Measurements from ENCODE around the gene RERE.

DNA sequence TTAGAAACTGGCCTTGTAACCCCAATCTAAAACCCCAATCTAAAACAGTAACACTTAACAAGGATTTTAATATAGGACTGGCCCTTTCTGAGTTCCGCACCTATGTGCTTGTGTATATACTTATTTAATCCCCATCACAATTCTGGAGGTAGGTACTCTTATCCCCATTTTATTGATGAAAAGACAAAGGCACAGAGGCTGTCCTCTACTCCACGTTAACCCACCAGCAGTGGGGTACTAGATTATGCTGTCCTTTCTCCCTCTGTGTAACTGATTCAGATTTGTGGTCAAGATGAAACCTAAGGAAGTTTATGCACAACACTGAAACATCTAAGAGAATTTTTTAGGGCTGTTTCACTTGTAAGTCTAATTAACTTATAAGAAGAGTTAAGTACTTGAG lies 175.3 kb downstream of the RERE start:
- TF ChIP-seq, protein P1, sequence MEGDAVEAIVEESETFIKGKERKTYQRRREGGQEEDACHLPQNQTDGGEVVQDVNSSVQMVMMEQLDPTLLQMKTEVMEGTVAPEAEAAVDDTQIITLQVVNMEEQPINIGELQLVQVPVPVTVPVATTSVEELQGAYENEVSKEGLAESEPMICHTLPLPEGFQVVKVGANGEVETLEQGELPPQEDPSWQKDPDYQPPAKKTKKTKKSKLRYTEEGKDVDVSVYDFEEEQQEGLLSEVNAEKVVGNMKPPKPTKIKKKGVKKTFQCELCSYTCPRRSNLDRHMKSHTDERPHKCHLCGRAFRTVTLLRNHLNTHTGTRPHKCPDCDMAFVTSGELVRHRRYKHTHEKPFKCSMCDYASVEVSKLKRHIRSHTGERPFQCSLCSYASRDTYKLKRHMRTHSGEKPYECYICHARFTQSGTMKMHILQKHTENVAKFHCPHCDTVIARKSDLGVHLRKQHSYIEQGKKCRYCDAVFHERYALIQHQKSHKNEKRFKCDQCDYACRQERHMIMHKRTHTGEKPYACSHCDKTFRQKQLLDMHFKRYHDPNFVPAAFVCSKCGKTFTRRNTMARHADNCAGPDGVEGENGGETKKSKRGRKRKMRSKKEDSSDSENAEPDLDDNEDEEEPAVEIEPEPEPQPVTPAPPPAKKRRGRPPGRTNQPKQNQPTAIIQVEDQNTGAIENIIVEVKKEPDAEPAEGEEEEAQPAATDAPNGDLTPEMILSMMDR (IDR thresholded peaks at IDR 0.05; ENCODE audit: extremely low read depth in 1 of 2, insufficient read depth in 1 of 2, low read depth in 1 of 2, low read length in 2 of 2), result no peak
- TF ChIP-seq POLR2A (IDR thresholded peaks at IDR 0.05; ENCODE audit: low read depth, low read length) (no peak), EZH2 (IDR thresholded peaks at IDR 0.05; ENCODE audit: borderline replicate concordance, low read depth, low read length, severe bottlenecking) (no peak), POLR2AphosphoS5 (IDR thresholded peaks at IDR 0.05; ENCODE audit: insufficient read depth, low read depth, low read length) (no peak), JUN (IDR thresholded peaks at IDR 0.05; ENCODE audit: borderline replicate concordance, insufficient read depth, insufficient read length, low read depth) (no peak), GATA2 (IDR thresholded peaks at IDR 0.05; ENCODE audit: insufficient read depth, insufficient read length, low read depth, low read length) (no peak), FOS (IDR thresholded peaks at IDR 0.05; ENCODE audit: borderline replicate concordance, insufficient read depth, low read length) (no peak)
